Measurements from ENCODE around the gene PCK2. TPM values are rescaled to one million over a fixed set of nuclear protein-coding genes. Genes with fewer than 3 reads are reported as not detected.
A peak's percentile ranks its signal among the peaks of the same experiment; 100 is the strongest.

Gene PCK2
- total RNA-seq, 1 experiment from 2014 or later, result 48.9 TPM

GRCh38 chr14:24138396-24139271 is 44.5 kb downstream of the PCK2 start:
- Mint-ChIP-seq H3K27me3 (ENCODE audit: low read depth) (no peaks in the 10 kb centered on the region), H3K36me3 (ENCODE audit: insufficient read depth in 1 of 3, low read depth in 3 of 3) (peaks cover 22 to 43% (median 37%) of the 10 kb centered on the region in 3 experiments), H3K4me3 (peak overlapping the region; percentile 98 to 100; a peak in 4 of 5 replicates), H3K9me3 (0 out of 5 replicates have a peak, but pooled peaks cover 0 to 2% of the 10 kb centered on the region in 2 experiments), H3K27ac (peak overlapping the region in 1 of 3 experiments; percentile 52; a peak in 4 of 7 replicates), H3K4me1 (peaks cover 31 to 33% of the 10 kb centered on the region in 2 experiments)
- Histone ChIP-seq H3K4me1 (ENCODE audit: insufficient read depth, low read length) (no peaks in the 10 kb centered on the region), H3K14ac (ENCODE audit: insufficient read depth, low read length) (no peak overlapping the region), H3K27ac (ENCODE audit: insufficient read length, low read depth, low read length) (no peak overlapping the region), H4K5ac (ENCODE audit: insufficient read length, low read depth, low read length) (no peak overlapping the region), H3K79me1 (ENCODE audit: insufficient read depth, low read depth, low read length, poor library complexity, severe bottlenecking) (peaks cover 2% of the 10 kb centered on the region), H3K23ac (ENCODE audit: insufficient read length, low read depth, low read length) (no peak overlapping the region), H3K4me2 (ENCODE audit: insufficient read depth, insufficient read length, low read length) (no peak overlapping the region), H2BK15ac (ENCODE audit: low read depth, low read length) (no peak overlapping the region), H2AFZ (ENCODE audit: low read length) (no peak overlapping the region), H2AK5ac (ENCODE audit: insufficient read length, low read length) (no peak overlapping the region), H3T11ph (ENCODE audit: low read length) (no peak overlapping the region), H4K91ac (ENCODE audit: insufficient read length, low read depth, low read length) (no peak overlapping the region), H4K8ac (replicated peaks; ENCODE audit: insufficient read length, low read depth, low read length) (no peak overlapping the region), H3K23me2 (ENCODE audit: insufficient read length, low read depth, low read length, poor library complexity, severe bottlenecking) (peaks cover 10% of the 10 kb centered on the region), H4K20me1 (ENCODE audit: control insufficient read depth, insufficient read depth, insufficient read length) (no peaks in the 10 kb centered on the region), H3K79me2 (ENCODE audit: insufficient read depth, low read length) (peaks cover 3% of the 10 kb centered on the region; the same call in 1 of the 2 replicates), H3K27me3 (ENCODE audit: insufficient read depth, low read length) (no peaks in the 10 kb centered on the region), H2BK12ac (ENCODE audit: insufficient read length, low read depth, low read length) (no peak overlapping the region), H3K56ac (ENCODE audit: insufficient read length, low read depth, low read length) (no peak overlapping the region), H2BK20ac (ENCODE audit: low read depth, low read length, poor library complexity, severe bottlenecking) (no peak overlapping the region), H3K9ac (ENCODE audit: extremely low read depth, insufficient read length, low read length) (no peak overlapping the region), H2BK5ac (ENCODE audit: insufficient read length, low read length) (no peak overlapping the region), H2BK120ac (ENCODE audit: low read depth, low read length, poor library complexity, severe bottlenecking) (no peak overlapping the region), H3K9me3 (ENCODE audit: control insufficient read depth, low read depth, low read length) (no peaks in the 10 kb centered on the region), H3K18ac (ENCODE audit: insufficient read length, low read depth, low read length) (no peak overlapping the region), H3K4ac (ENCODE audit: low read depth, low read length) (no peak overlapping the region)
- DNase-seq, result no peak
- WGBS (ENCODE audit: extremely low coverage, insufficient read length, low lambda C conversion rate), result no CpG with 5 or more reads among the region's 13 CpGs
- no peak for TF ChIP-seq CTCF (conservative IDR thresholded peaks at IDR 0.05)

Measured in H9 (cell line).